Pancreas (tissue), 10 donors: ENCODE measurements around the gene CCDC201. TPM values are rescaled to one million over a fixed set of nuclear protein-coding genes. Genes with fewer than 3 reads are reported as not detected.

Experiments
- ATAC-seq, 4 donors: fragments of 200-7000 bp; cut with Tn5 transposase; one replicate each; pipeline versions ENCODE4 v1.8.0 to v1.9.1; 2020; ENCODE audit warnings: mild to moderate bottlenecking in 4 of 4, moderate library complexity in 4 of 4
- DNase-seq, 6 donors: peaks; one replicate each; pipeline ENCODE4 v3.0.0-alpha.2; 2020
- FAIRE-seq: peaks from 2 replicates; lab custom pipeline; 2012; peaks lifted over from hg19 to GRCh38; lab: Jason Lieb, UNC
- H3K27ac ChIP-seq, 4 donors: fragments of 200-600 bp; sonication (generic); 1 replicate in 3 of 4; 2 replicates in 1 of 4; pipeline versions ENCODE4 v1.5.0 to v1.8.0; 2020
- H3K27me3 ChIP-seq, 4 donors: fragments of 200-600 bp; one replicate each; pipeline ENCODE4 v1.8.0; 2021
- H3K36me3 ChIP-seq, 3 donors: fragments of 200-600 bp; sonication (generic) in 1 of 3; one replicate each; pipeline versions ENCODE4 v1.5.0 to v1.8.0; 2020 to 2021
- H3K4me1 ChIP-seq, 3 donors: fragments of 200-600 bp; one replicate each; pipeline ENCODE4 v1.8.0; 2021
- H3K4me3 ChIP-seq, 4 donors: fragments of 200-600 bp; sonication (generic) in 2 of 4; one replicate each; pipeline versions ENCODE4 v1.5.0 to v1.8.0; 2020 to 2021
- H3K9me3 ChIP-seq, 4 donors: fragments of 200-600 bp; one replicate each; pipeline ENCODE4 v1.8.0; 2021
- CTCF ChIP-seq, 4 donors: fragments of 200-600 bp; sonication (generic) in 3 of 4; IDR thresholded peaks; one replicate each; pipeline versions ENCODE4 v1.5.0 to v1.8.0; 2021; ENCODE audit warnings: antibody characterized with exemption in 4 of 4
- WGBS, 2 donors: extraction: QIAGEN DNeasy Blood & Tissue Kit; methylation state at CpG; one replicate each; pipeline ENCODE4 v1.1.7; 2013; 5-methylcytosine and 5-hydroxymethylcytosine counted together
- intact Hi-C, 3 donors: fragments of 100-400 bp; cut with DNase I; formaldehyde crosslinking; loops; one replicate each; pipeline versions ENCODE4 v1.11.1 to v1.14.2; 2022
- polyA plus RNA-seq, 2 donors: library from polyadenylated mRNA; stranded (reverse); fragments of 200-250 nt; gene quantifications; one replicate each; pipeline ENCODE4 v1.2.3, GENCODE V29; 2013
- total RNA-seq, 6 donors: library from RNA; stranded (reverse); fragmentation: NEBNext Ultra II Directional in 4 of 6; extraction: Animal tissue kit (Norgen Biotek cat#: 25700) in 4 of 6; gene quantifications; one replicate each; pipeline versions ENCODE4 v1.2.1 to v1.2.4, GENCODE V29; 2021 to 2023
- donor health status: healthy with polysubstance abuse.
- donor health status: DM: no; HTN: no; CAD: no; lungs with moderate emphysema.
- donor health status: DM: no; HTN: no; CAD: no.
- donor health status: control.
- donor health status: control.
- donor health status: Bipolar disorder and iron deficiency.
- donor health status: DM: yes; HTN: yes; CAD: no.
- donor health status: DM: no; HTN: no; CAD: no.
- donor health status: DM: no; HTN: no; CAD: no.
- donor health status: DM: yes; HTN: yes; CAD: no.

Gene CCDC201
- total and polyA plus RNA-seq, 8 donors: not detected

- H3K27ac ChIP-seq: no peak overlapping the region
- no peaks in the 10 kb centered on the region for H3K9me3 ChIP-seq
- H3K4me3 ChIP-seq: no peak overlapping the region
- FAIRE-seq (no peak), ATAC-seq (peak in 1 of 4 donors; percentile 47), DNase-seq (no peak)
- intact Hi-C loops: no loop called here
- no peak for TF ChIP-seq CTCF (IDR thresholded peaks at IDR 0.05)
- H3K4me1 ChIP-seq: no peaks in the 10 kb centered on the region
- no peaks in the 10 kb centered on the region for H3K36me3 ChIP-seq
- H3K27me3 ChIP-seq: no peaks in the 10 kb centered on the region
- 61 to 62% methylated on average over 10 of the region's 10 CpGs for WGBS, 2 donors
Observed at GRCh38 chr7:45872116-45873034, 507 bp downstream of the CCDC201 start.

- intact Hi-C loops: loop anchor here in 1 of 3 donors (10.0 kb wide), 1 partner anchor 715 kb away; the partner anchor contains the start of gene RAMP3
- H3K27ac ChIP-seq: no peak overlapping the region
- no peak for FAIRE-seq
- ATAC-seq: no peak
- H3K4me1 ChIP-seq: no peaks in the 10 kb centered on the region
- 64 to 65% methylated on average over 4 of the region's 4 CpGs for WGBS, 2 donors
- no peaks in the 10 kb centered on the region for H3K36me3 ChIP-seq
- DNase-seq: no peak
- no peaks in the 10 kb centered on the region for H3K27me3 ChIP-seq
- no peak for TF ChIP-seq CTCF (IDR thresholded peaks at IDR 0.05)
- no peaks in the 10 kb centered on the region for H3K9me3 ChIP-seq
- H3K4me3 ChIP-seq: no peak overlapping the region
Observed at GRCh38 chr7:45869426-45869825, 3.5 kb downstream of the CCDC201 start.

- Histone ChIP-seq H3K27me3 (no peaks in the 10 kb centered on the region), H3K27ac (no peak overlapping the region), H3K9me3 (no peaks in the 10 kb centered on the region), H3K4me1 (no peaks in the 10 kb centered on the region), H3K36me3 (no peaks in the 10 kb centered on the region), H3K4me3 (no peak overlapping the region)
- DNase-seq (no peak), ATAC-seq (no peak), FAIRE-seq (no peak)
- no peak for TF ChIP-seq CTCF (IDR thresholded peaks at IDR 0.05)
- intact Hi-C loops: loop anchor here in 1 of 3 donors (10.0 kb wide), 1 partner anchor 713 kb away; the partner anchor contains the start of gene RAMP3
- 47 to 50% methylated on average over 2 of the region's 2 CpGs for WGBS, 2 donors
Observed at GRCh38 chr7:45867471-45867870, 5.4 kb downstream of the CCDC201 start.

GRCh38 chr7:45865594-45866410 lies 7.1 kb downstream of the CCDC201 start:
- FAIRE-seq (no peak), DNase-seq (peak in 1 of 6 donors; percentile 43), ATAC-seq (no peak)
- Histone ChIP-seq H3K9me3 (no peaks in the 10 kb centered on the region), H3K4me3 (no peak overlapping the region), H3K27me3 (no peaks in the 10 kb centered on the region), H3K27ac (no peak overlapping the region), H3K4me1 (no peaks in the 10 kb centered on the region), H3K36me3 (no peaks in the 10 kb centered on the region)
- no peak for TF ChIP-seq CTCF (IDR thresholded peaks at IDR 0.05)
- WGBS, 2 donors: 65% methylated on average over 13 of the region's 13 CpGs
- intact Hi-C loops: loop anchor here in 1 of 3 donors (10.0 kb wide), 1 partner anchor 711 kb away; the partner anchor contains the start of gene RAMP3
